ENCODE results near the gene EYS. TPM values are rescaled to one million over a fixed set of nuclear protein-coding genes. Genes with fewer than 3 reads are reported as not detected.

Gene EYS
- total and polyA plus RNA-seq, 2 of the 13 experiments (the other 11 are each of a cell fraction or from before 2014, with no cell fraction given) = 0.04 to 0.07 TPM

GRCh38 chr6:63824722-63825121, 1882.3 kb downstream of the EYS start:
- ChIA-PET CTCF (ENCODE audit: low intra/inter-chr PET ratio, low total read pairs) (no interaction called here), POLR2A (no interaction called here)
- WGBS (ENCODE audit: low lambda C conversion rate) = 30% methylated on average over 5 of the region's 6 CpGs
- Histone ChIP-seq H3K4me1 (ENCODE audit: insufficient read depth, low read length) (no peaks in the 10 kb centered on the region), H3K27ac (ENCODE audit: extremely low read length, insufficient read depth, low read length) (no peak overlapping the region), H3K9ac (ENCODE audit: insufficient read depth, low read depth, low read length) (no peak overlapping the region), H3K27me3 (ENCODE audit: control insufficient read depth in 1 of 2, insufficient read depth in 2 of 2, low read length in 2 of 2) (0 out of 5 replicates have a peak, but pooled peaks cover 0 to 4% of the 10 kb centered on the region in 2 experiments), H3K9me3 (ENCODE audit: low read length) (no peaks in the 10 kb centered on the region), H3K36me3 (replicated peaks in 1 of 2; ENCODE audit: control insufficient read depth in 1 of 2, insufficient read depth in 2 of 2, low read length in 2 of 2) (no peaks in the 10 kb centered on the region), H4K20me1 (ENCODE audit: insufficient read depth, low read length) (no peaks in the 10 kb centered on the region), H3K4me3 (replicated peaks in 1 of 3; ENCODE audit: insufficient read depth in 1 of 3, low read depth in 2 of 3, low read length in 3 of 3) (no peak overlapping the region), H3K4me2 (ENCODE audit: low read depth, low read length) (no peak overlapping the region), H3K79me2 (ENCODE audit: insufficient read depth, low read length) (no peaks in the 10 kb centered on the region), H2AFZ (ENCODE audit: low read length) (no peak overlapping the region)
- DNase-seq (ENCODE audit: low spot score) (no peak), FAIRE-seq (no peak), ATAC-seq (no peak)
- in situ Hi-C loops (cut with HindIII; ENCODE audit: extremely low pct_ligation_motif_present, low pct_unique_long_range_greater_than_20kb) = loop anchor here (25.0 kb wide), 1 partner anchor 762 kb away; no protein-coding TSS in a partner anchor
- BruUV-seq (replicated peaks) = no TSS peak
- intact Hi-C loops (cut with micrococcal nuclease; ENCODE audit: unreplicated experiment) = no loop called here
- no peak for TF ChIP-seq RXRA (CRISPR knock-in tag; IDR thresholded peaks at IDR 0.05)
- no peak for TF ChIP-seq ZNF644 (CRISPR knock-in tag; IDR thresholded peaks at IDR 0.05; ENCODE audit: low read depth)
- no peak for TF ChIP-seq ZNF674 (CRISPR knock-in tag; IDR thresholded peaks at IDR 0.05; ENCODE audit: low read depth)
- no peak for TF ChIP-seq ELF3 (CRISPR knock-in tag; IDR thresholded peaks at IDR 0.05)
- no peak for TF ChIP-seq ZNF331 (CRISPR knock-in tag; IDR thresholded peaks at IDR 0.05)
- no peak for TF ChIP-seq THAP9 (CRISPR knock-in tag; IDR thresholded peaks at IDR 0.05; ENCODE audit: borderline replicate concordance)
- TF ChIP-seq MLLT10 (CRISPR knock-in tag; IDR thresholded peaks at IDR 0.05) = no peak
- TF ChIP-seq ZNF782 (CRISPR knock-in tag; IDR thresholded peaks at IDR 0.05; ENCODE audit: borderline replicate concordance) = no peak
- no peak for TF ChIP-seq NR1H2 (CRISPR knock-in tag; IDR thresholded peaks at IDR 0.05; ENCODE audit: borderline replicate concordance, low read depth)
- no peak for TF ChIP-seq HMGA1 (CRISPR knock-in tag; conservative IDR thresholded peaks at IDR 0.05)
- no peak for TF ChIP-seq SATB2 (CRISPR knock-in tag; IDR thresholded peaks at IDR 0.05)
- no peak for TF ChIP-seq SMAD1 (CRISPR knock-in tag; IDR thresholded peaks at IDR 0.05; ENCODE audit: borderline replicate concordance, low read depth)
- TF ChIP-seq ZNF138 (CRISPR knock-in tag; IDR thresholded peaks at IDR 0.05; ENCODE audit: low read depth) = no peak
- no peak for TF ChIP-seq ARID4A (CRISPR knock-in tag; IDR thresholded peaks at IDR 0.05; ENCODE audit: borderline replicate concordance)
- no peak for TF ChIP-seq ARNTL (CRISPR knock-in tag; IDR thresholded peaks at IDR 0.05)
- no peak for TF ChIP-seq BRF2 (CRISPR knock-in tag; IDR thresholded peaks at IDR 0.05)
- TF ChIP-seq HDAC2 (CRISPR knock-in tag; IDR thresholded peaks at IDR 0.05) = no peak

Measured in HepG2 (cell line).